NCI-H2171 (cell line): ENCODE results near the gene RPP21.

Source experiments
- DNase-seq: peaks from one replicate; lab custom pipeline; 2025; lab: John Stamatoyannopoulos, UW

RPP21 gene

DNA sequence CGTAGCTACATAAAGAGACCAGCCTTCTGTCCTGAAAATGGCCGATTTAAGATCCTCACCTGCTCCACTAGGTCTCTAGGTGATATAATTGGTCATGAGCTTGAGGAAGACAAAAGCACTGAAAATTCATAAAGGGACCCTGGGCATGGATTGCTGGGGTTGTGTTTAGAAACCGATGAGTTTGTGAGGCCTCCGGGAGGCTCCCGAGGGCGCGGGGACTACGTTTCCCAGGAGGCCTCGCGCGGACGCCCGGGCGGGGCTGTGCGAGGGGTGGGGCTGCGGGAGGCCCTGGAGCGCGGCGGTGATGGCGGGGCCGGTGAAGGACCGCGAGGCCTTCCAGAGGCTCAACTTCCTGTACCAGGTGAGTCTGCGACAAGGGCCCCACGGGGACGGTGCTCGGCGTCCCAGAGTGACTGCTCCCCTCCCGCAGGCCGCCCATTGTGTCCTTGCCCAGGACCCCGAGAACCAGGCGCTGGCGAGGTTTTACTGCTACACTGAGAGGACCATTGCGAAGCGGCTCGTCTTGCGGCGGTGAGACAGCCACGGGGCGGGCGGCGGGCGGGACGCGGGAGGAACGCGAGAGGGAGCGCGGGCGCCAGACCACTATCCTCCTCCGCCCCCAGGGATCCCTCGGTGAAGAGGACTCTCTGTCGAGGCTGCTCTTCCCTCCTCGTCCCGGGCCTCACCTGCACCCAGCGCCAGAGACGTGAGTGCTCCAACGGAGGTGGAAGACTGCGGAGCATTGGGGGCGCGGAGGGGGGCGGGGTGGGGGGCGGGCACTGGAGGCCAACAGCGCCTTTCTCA is at the start of gene RPP21:
RPP21 (plus strand) TSS at position 289 of the 804 bp plus-strand sequence; CDS start at position 305, 16 bp downstream.
- DNase-seq, result peak; percentile 85

DNA sequence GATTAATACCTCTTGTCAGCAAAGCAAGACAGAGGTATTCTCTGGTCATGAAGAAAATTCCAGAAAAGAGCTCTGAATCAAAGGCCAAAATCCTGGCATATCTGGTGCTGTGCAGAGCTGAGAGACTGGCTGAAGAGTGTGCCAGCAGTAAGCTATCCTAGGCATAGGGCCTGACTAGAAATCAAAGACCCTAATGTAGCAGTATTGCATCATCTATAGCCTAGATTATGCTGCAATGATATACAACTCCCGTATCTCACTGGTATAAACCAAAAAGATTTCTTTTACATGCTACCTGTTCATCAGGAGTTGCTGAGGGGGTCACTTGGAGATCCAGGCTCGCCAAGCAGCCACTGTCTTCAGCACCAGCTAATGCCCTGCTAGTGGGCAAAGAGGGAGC is 49.1 kb upstream of the RPP21 start:
- no peak for DNase-seq

DNA sequence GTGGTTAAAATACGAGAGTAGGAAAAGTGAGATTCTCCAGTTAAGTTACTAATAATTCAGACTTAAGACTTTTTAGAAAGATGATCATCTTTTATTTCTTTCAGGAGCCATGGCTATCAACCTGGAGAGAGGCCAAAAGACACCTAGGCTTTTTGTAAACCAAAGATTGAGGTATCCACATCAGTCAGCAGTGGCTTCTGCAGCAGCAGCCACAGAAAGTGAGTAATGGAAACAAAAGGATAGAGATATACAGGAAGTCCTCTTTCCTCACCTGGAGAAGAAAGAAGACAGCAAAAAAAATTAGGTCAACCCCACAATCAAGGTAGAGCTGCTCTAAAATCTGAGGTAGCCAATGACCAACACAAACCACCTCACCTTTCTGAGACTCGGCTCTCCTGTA is 41.0 kb upstream of the RPP21 start:
- DNase-seq, result no peak

GRCh38 chr6:30311101-30311500 is 33.9 kb upstream of the RPP21 start:
- no peak for DNase-seq

- no peak for DNase-seq
Observed at GRCh38 chr6:30311671-30312070, 33.3 kb upstream of the RPP21 start.

GRCh38 chr6:30312266-30312665 is 32.7 kb upstream of the RPP21 start:
- DNase-seq, result no peak

DNA sequence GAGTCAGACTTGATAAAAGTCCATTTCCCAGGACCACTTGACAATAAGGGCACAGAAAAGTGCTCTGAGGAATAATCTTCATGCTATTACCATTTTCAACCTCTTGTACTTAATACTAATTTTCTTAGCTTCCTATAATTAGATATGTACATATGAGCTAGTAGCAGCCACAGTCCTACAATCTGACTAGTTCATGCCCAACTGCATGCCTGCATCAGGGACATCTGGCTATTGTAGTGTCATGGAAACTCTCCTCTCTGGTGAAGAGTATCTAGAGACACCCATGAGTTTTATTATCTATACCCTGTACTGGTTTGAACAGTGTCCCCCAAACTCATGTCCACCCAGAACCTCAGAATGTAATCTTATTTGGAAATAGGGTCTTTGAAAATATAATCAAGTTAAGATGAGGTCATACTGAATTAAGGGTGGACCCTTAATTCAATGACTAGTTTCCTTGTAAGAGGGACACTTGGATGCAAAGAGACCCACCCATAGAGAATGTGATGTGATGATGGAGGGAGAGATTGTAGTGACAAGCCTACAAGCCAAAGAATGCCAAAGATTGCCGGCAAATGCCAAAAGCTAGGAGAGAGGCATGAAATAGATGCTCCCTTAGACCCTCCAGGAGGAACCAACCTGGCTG is 32.2 kb upstream of the RPP21 start:
- DNase-seq, result no peak

GRCh38 chr6:30315156-30315555 is 29.8 kb upstream of the RPP21 start:
- DNase-seq, result no peak

GRCh38 chr6:30317913-30318589 is 26.9 kb upstream of the RPP21 start:
- DNase-seq, result no peak

GRCh38 chr6:30319146-30319835 is 25.7 kb upstream of the RPP21 start:
- DNase-seq, result no peak

DNA sequence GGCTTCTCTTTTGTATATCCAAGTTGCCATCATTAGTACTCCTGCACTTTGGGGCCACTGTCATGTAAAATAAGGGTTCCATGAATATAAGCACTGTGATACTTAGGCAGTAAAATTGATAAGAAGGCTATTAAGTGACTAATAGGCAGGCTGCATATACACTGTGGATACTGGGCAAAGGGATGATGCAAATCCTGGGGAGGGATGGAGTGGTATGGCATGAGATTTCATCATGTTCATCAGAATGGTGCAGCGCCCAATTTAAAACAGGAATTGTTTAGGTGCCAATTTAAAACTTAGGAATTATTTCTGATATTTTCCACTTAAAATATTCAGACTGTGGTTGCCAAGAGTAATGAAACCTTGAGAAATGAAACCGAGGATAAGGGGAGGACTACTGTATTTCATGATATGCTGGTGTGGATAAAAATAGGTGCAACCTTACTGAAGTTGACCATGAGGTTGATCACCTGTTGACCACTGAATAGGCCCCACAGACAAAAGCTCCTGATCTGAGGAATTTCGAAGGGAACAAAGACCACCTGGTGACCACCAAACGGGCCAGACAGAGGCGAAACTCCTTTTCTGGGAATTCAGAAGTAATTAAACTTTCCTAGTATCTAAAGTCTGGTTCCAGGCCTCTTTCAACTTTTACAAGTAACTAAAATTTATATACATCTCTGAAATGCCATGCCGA is 23.1 kb upstream of the RPP21 start:
- no peak for DNase-seq

GRCh38 chr6:30322527-30323501 is 22.1 kb upstream of the RPP21 start:
- DNase-seq, result no peak

DNA sequence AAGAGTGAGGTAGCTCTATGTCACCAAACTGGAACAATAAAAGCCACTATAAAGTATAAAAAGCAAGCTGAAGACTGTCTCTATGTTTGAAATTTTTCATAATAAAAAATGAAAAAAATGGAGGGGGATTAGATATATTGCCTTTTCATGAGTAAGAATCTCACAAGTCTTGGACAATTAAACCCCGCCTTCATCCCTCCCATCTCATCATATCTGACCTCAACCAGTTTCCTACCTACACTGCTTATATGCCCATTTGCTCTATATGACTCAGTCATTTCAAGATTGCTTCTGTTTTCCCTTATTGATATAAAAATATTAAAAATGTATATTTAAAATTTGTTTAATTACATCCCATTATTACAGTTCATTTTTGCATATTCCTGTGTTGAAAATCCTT is 21.1 kb upstream of the RPP21 start:
- no peak for DNase-seq

- DNase-seq, result peak; percentile 38
Observed at GRCh38 chr6:30325150-30325872, 19.6 kb upstream of the RPP21 start.

GRCh38 chr6:30325873-30326525 is 19.0 kb upstream of the RPP21 start:
- peak; percentile 66 for DNase-seq

- peak; percentile 77 for DNase-seq
Observed at GRCh38 chr6:30326526-30327231, 18.3 kb upstream of the RPP21 start, which contains the start of gene TRIM39. TRIM39 (plus strand) TSS chr6:30326927; CDS start chr6:30329318, 2,391 bp downstream.

- DNase-seq, result no peak
Observed at GRCh38 chr6:30327232-30327746, 17.7 kb upstream of the RPP21 start.

GRCh38 chr6:30328397-30328796 is 16.6 kb upstream of the RPP21 start:
- no peak for DNase-seq
